H7 (cell line): Measurements from ENCODE around the gene REEP5. TPM values are rescaled to one million over a fixed set of nuclear protein-coding genes. Genes with fewer than 3 reads are reported as not detected.
"Not testable (repeated sequence)": the region's sequence is repeated elsewhere in the genome, so short reads cannot be mapped to it uniquely, and the experiment has no call there.

Experiments
- DNase-seq: peaks from one replicate; pipeline ENCODE4 v3.0.0; 2012
- H3K27me3 ChIP-seq: 2 replicates; pipeline ENCODE4 v1.6.0; 2011; ENCODE audit warnings: mild to moderate bottlenecking, low read length; ENCODE audit not compliant: control insufficient read depth, insufficient read depth
- H3K36me3 ChIP-seq: replicated peaks from 2 replicates; pipeline ENCODE4 v1.5.1; 2011; ENCODE audit warnings: low read length; ENCODE audit not compliant: control insufficient read depth, insufficient read depth
- H3K4me3 ChIP-seq: 2 replicates; pipeline ENCODE4 v1.5.1; 2011; ENCODE audit warnings: low read depth, mild to moderate bottlenecking, control low read depth, low read length, moderate library complexity; ENCODE audit not compliant: insufficient read depth
- total RNA-seq: library from RNA; depleted of rRNA; stranded (reverse); fragments of >200 nt; shearing (Covaris generic); gene quantifications from 2 replicates; pipeline ENCODE4 v1.2.3, GENCODE V29; 2014

REEP5 gene
- total RNA-seq, 1 experiment from 2014 or later = 30.1 TPM

- no peak overlapping the region for H3K4me3 ChIP-seq
These were observed 2.1 kb downstream of the REEP5 start for GRCh38 chr5:112919972-112920371.

GRCh38 chr5:112918679-112919078 lies 3.3 kb downstream of the REEP5 start:
- H3K27me3 ChIP-seq = peaks cover 7% of the 10 kb centered on the region
- no peak for DNase-seq
- H3K4me3 ChIP-seq = no peak overlapping the region
- H3K36me3 ChIP-seq = peaks cover 13% of the 10 kb centered on the region

More at GRCh38 chr5:112919972-112920371, 2.1 kb downstream of the REEP5 start:
- no peak for DNase-seq
- Histone ChIP-seq H3K36me3 (peaks cover 13% of the 10 kb centered on the region), H3K27me3 (peaks cover 7% of the 10 kb centered on the region)

- Histone ChIP-seq H3K4me3 (no peak overlapping the region), H3K36me3 (peaks cover 13% of the 10 kb centered on the region), H3K27me3 (peaks cover 5% of the 10 kb centered on the region)
- DNase-seq = no peak
These were observed 3.9 kb downstream of the REEP5 start for GRCh38 chr5:112918136-112918535.

- Histone ChIP-seq H3K4me3 (no peak overlapping the region), H3K27me3 (peaks cover under 1% of the 10 kb centered on the region), H3K36me3 (peaks cover 13% of the 10 kb centered on the region)
- peak; percentile 63 for DNase-seq
These were observed 4.5 kb downstream of the REEP5 start for GRCh38 chr5:112917453-112917995.

GRCh38 chr5:112915831-112916230 lies 6.2 kb downstream of the REEP5 start:
- H3K36me3 ChIP-seq = peaks cover 13% of the 10 kb centered on the region
- no peak for DNase-seq
- H3K27me3 ChIP-seq = no peaks in the 10 kb centered on the region
- no peak overlapping the region for H3K4me3 ChIP-seq

GRCh38 chr5:112914584-112914983 lies 7.4 kb downstream of the REEP5 start:
- peaks cover 15% of the 10 kb centered on the region for H3K36me3 ChIP-seq
- no peak for DNase-seq
- no peaks in the 10 kb centered on the region for H3K27me3 ChIP-seq
- H3K4me3 ChIP-seq = no peak overlapping the region

- no peak overlapping the region for H3K4me3 ChIP-seq
- H3K27me3 ChIP-seq = no peaks in the 10 kb centered on the region
- H3K36me3 ChIP-seq = peaks cover 6% of the 10 kb centered on the region; the same call in 1 of the 2 replicates
- DNase-seq = no peak
These were observed 11.5 kb downstream of the REEP5 start for GRCh38 chr5:112910529-112910928.

GRCh38 chr5:112908854-112909253 lies 13.2 kb downstream of the REEP5 start:
- DNase-seq = no peak
- no peaks in the 10 kb centered on the region for H3K27me3 ChIP-seq
- peaks cover 6% of the 10 kb centered on the region; the same call in 1 of the 2 replicates for H3K36me3 ChIP-seq
- H3K4me3 ChIP-seq = no peak overlapping the region

GRCh38 chr5:112907166-112907631 lies 14.8 kb downstream of the REEP5 start:
- peaks cover 6% of the 10 kb centered on the region; the same call in 1 of the 2 replicates for H3K36me3 ChIP-seq
- no peak overlapping the region for H3K4me3 ChIP-seq
- no peaks in the 10 kb centered on the region for H3K27me3 ChIP-seq
- no peak for DNase-seq

GRCh38 chr5:112906637-112907036 lies 15.4 kb downstream of the REEP5 start:
- H3K36me3 ChIP-seq = peaks cover 6% of the 10 kb centered on the region; the same call in 1 of the 2 replicates
- H3K27me3 ChIP-seq = no peaks in the 10 kb centered on the region
- H3K4me3 ChIP-seq = no peak overlapping the region
- no peak for DNase-seq

GRCh38 chr5:112904996-112905395 lies 17.0 kb downstream of the REEP5 start:
- H3K36me3 ChIP-seq, DNase-seq, H3K4me3 ChIP-seq, H3K27me3 ChIP-seq: not testable (repeated sequence)

GRCh38 chr5:112902561-112902960 lies 19.5 kb downstream of the REEP5 start:
- Histone ChIP-seq H3K27me3 (no peaks in the 10 kb centered on the region), H3K4me3 (no peak overlapping the region), H3K36me3 (peaks cover 1% of the 10 kb centered on the region; the same call in 1 of the 2 replicates)
- no peak for DNase-seq

- Histone ChIP-seq H3K4me3 (no peak overlapping the region), H3K27me3 (no peaks in the 10 kb centered on the region), H3K36me3 (peaks cover 2% of the 10 kb centered on the region)
- no peak for DNase-seq
These were observed 26.3 kb downstream of the REEP5 start for GRCh38 chr5:112895682-112896081.

GRCh38 chr5:112892776-112893175 lies 29.3 kb downstream of the REEP5 start:
- no peaks in the 10 kb centered on the region for H3K27me3 ChIP-seq
- no peak overlapping the region for H3K4me3 ChIP-seq
- H3K36me3 ChIP-seq = peaks cover 2% of the 10 kb centered on the region
- DNase-seq = no peak

- not testable (repeated sequence) for H3K36me3 ChIP-seq, DNase-seq, H3K4me3 ChIP-seq, H3K27me3 ChIP-seq
These were observed 30.0 kb downstream of the REEP5 start for GRCh38 chr5:112892066-112892465.

- H3K36me3 ChIP-seq = peaks cover 12% of the 10 kb centered on the region
These were observed 35.1 kb downstream of the REEP5 start for GRCh38 chr5:112886975-112887374.

More at GRCh38 chr5:112886975-112887374, 35.1 kb downstream of the REEP5 start:
- Histone ChIP-seq H3K27me3 (no peaks in the 10 kb centered on the region), H3K4me3 (no peak overlapping the region)
- no peak for DNase-seq
